NT2/D1 (cell line): ENCODE measurements around the gene SH3BP5.

Experiments
- DNase-seq: peaks from one replicate; pipeline ENCODE4 v3.0.0-alpha.2; 2011; ENCODE audit warnings: low read depth, low spot score
- H3K27me3 ChIP-seq: 2 replicates; pipeline ENCODE4 v1.6.0; 2011; ENCODE audit warnings: mild to moderate bottlenecking; ENCODE audit not compliant: insufficient read length, insufficient read depth
- H3K36me3 ChIP-seq: 2 replicates; pipeline ENCODE4 v1.6.1; 2011; ENCODE audit warnings: mild to moderate bottlenecking, low read length, mixed read lengths; ENCODE audit not compliant: insufficient read depth, insufficient read length
- H3K4me1 ChIP-seq: 2 replicates; pipeline ENCODE4 v1.5.1; 2011; ENCODE audit not compliant: insufficient read depth, insufficient read length
- H3K4me3 ChIP-seq: 2 replicates; pipeline ENCODE4 v1.5.1; 2011; ENCODE audit warnings: low read depth; ENCODE audit not compliant: insufficient read length
- H3K9ac ChIP-seq: 2 replicates; pipeline ENCODE4 v1.6.0; 2011; ENCODE audit warnings: low read depth; ENCODE audit not compliant: insufficient read length
- H3K9me3 ChIP-seq: 2 replicates; pipeline ENCODE4 v1.5.1; 2011; ENCODE audit warnings: mild to moderate bottlenecking, low read length; ENCODE audit not compliant: insufficient read depth
- SUZ12 ChIP-seq: IDR thresholded peaks from 2 replicates; pipeline ENCODE4 v1.6.1; 2011; ENCODE audit not compliant: insufficient read length, insufficient read depth; ENCODE audit errors: extremely low read depth
- YY1 ChIP-seq: IDR thresholded peaks from 2 replicates; pipeline ENCODE4 v1.6.1; 2011; ENCODE audit not compliant: insufficient read length, insufficient read depth
- ZNF274 ChIP-seq: IDR thresholded peaks from 2 replicates; pipeline ENCODE4 v1.6.1; 2011; ENCODE audit warnings: mild to moderate bottlenecking, low read depth, low read length

Gene SH3BP5

GRCh38 chr3:15323063-15323462 lies 9.3 kb downstream of the SH3BP5 start:
- Histone ChIP-seq H3K27me3 (no peaks in the 10 kb centered on the region), H3K9me3 (no peaks in the 10 kb centered on the region), H3K4me1 (peaks cover 6% of the 10 kb centered on the region), H3K4me3 (no peak overlapping the region), H3K9ac (no peak overlapping the region), H3K36me3 (peaks cover 13% of the 10 kb centered on the region)
- no peak for TF ChIP-seq ZNF274
- no peak for TF ChIP-seq YY1
- TF ChIP-seq SUZ12: no peak
- DNase-seq: no peak

DNA sequence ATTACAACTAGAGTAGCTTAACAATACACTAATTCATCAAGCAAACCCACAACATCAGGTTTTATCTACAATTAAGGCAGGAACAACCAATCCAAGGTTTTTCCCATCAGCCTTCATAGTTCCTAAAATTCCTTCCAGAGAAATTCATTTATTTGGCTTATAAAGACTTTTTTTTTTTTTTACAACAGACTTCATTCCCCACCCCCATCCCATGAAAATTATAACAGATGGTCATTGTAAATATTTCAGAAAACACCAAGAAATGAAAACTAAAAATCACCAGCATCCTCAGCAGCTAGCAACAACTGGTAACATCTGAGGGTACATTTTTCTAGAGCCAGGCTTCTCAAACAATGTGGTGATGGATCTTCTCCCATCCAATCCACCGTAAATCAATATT lies 11.0 kb downstream of the SH3BP5 start:
- Histone ChIP-seq H3K9me3 (no peaks in the 10 kb centered on the region), H3K4me1 (peaks cover 3% of the 10 kb centered on the region), H3K9ac (no peak overlapping the region), H3K4me3 (no peak overlapping the region), H3K36me3 (no peaks in the 10 kb centered on the region), H3K27me3 (no peaks in the 10 kb centered on the region)
- no peak for DNase-seq
- TF ChIP-seq YY1: no peak
- no peak for TF ChIP-seq ZNF274
- TF ChIP-seq SUZ12: no peak

DNA sequence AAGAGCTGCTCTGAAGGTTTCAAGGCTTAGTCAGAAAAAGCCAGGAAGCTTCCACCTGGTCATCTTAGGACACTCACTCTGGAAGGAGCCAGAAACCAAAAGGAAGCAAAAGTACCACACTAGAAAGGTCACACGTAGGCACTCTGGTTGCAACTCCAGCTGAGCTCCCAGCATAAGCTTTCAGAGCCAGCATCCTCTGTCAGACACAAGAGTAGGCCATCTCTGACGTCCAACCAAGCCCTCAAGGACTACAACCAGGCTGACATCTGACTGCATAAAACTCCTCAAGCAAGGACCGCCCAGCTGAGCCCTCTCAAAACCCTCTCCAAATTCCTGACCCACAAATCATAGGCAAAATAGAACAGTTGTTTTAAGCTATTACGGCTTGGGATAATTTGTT lies 12.8 kb downstream of the SH3BP5 start:
- TF ChIP-seq YY1 (no peak), SUZ12 (no peak), ZNF274 (no peak)
- Histone ChIP-seq H3K4me3 (no peak overlapping the region), H3K9me3 (no peaks in the 10 kb centered on the region), H3K27me3 (no peaks in the 10 kb centered on the region), H3K4me1 (peaks cover 4% of the 10 kb centered on the region), H3K9ac (no peak overlapping the region), H3K36me3 (no peaks in the 10 kb centered on the region)
- no peak for DNase-seq

DNA sequence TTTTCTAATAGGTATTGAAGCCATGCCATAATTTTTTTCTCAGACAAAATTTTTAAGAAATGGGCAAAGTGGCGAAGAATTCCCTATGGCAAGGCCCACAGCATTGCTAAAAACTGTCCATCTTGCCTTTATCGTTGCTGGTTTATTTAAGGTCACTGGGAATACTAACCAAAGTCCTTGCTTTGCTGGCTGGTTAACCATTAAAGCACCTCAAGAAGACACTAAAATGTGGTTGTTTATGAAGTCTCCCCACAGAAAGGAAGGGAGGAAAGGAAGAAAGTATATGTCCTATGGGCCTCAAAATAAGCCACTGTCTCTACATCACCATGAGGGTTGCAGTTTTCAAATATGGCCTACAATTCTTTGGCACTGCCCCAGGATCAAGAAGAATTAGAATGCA lies 13.2 kb downstream of the SH3BP5 start:
- no peak overlapping the region for H3K4me3 ChIP-seq
- H3K4me1 ChIP-seq: peaks cover 5% of the 10 kb centered on the region
- TF ChIP-seq YY1: no peak
- no peak for TF ChIP-seq ZNF274
- no peak for TF ChIP-seq SUZ12
- no peak overlapping the region for H3K9ac ChIP-seq
- H3K27me3 ChIP-seq: no peaks in the 10 kb centered on the region
- H3K9me3 ChIP-seq: no peaks in the 10 kb centered on the region
- no peak for DNase-seq
- H3K36me3 ChIP-seq: no peaks in the 10 kb centered on the region

DNA sequence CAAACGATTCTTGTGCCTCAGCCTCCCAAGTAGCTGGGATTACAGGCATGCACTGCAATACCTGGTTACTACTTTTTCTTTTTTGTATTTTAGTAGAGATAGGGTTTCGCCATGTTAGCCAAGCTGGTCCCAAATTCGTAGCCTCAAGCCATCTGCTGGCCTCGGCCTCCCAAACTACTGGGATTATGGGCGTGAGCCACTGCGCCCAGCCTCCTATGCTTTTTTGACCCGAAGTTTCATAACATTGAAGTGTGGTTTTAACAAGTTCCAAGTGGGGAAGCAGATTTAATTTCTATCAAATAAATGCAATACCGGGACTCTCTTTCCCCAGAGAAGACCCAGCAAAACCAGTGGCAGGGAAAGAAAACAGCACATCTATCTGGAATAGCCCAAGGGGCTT lies 13.7 kb downstream of the SH3BP5 start:
- DNase-seq: no peak
- no peak for TF ChIP-seq SUZ12
- TF ChIP-seq YY1: no peak
- TF ChIP-seq ZNF274: no peak
- Histone ChIP-seq H3K9me3 (no peaks in the 10 kb centered on the region), H3K4me3 (no peak overlapping the region), H3K27me3 (no peaks in the 10 kb centered on the region), H3K36me3 (no peaks in the 10 kb centered on the region), H3K4me1 (peaks cover 8% of the 10 kb centered on the region), H3K9ac (no peak overlapping the region)

DNA sequence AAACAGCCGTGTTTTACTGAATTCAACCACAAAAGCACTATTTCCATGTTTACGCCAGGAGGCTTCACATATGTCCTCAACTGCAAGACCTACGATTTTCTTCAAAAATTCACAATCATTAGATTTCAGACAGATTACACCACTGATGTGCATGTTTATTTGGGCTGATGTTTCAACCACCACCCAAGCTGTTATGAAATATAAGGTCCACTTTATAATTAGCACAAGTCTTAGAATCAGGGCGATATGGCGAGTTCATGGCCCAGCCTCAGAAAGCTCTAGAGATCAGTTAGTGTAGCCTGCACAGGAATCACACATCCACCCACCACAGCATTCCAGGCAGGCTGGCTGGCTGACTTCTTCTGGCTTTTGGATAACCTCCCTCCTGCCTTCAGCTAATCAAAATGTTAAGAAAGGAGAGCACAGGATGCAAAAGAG lies 15.4 kb downstream of the SH3BP5 start:
- no peaks in the 10 kb centered on the region for H3K36me3 ChIP-seq
- no peak overlapping the region for H3K4me3 ChIP-seq
- DNase-seq: no peak
- no peaks in the 10 kb centered on the region for H3K27me3 ChIP-seq
- no peak overlapping the region for H3K9ac ChIP-seq
- TF ChIP-seq ZNF274 (no peak), YY1 (no peak), SUZ12 (no peak)
- peaks cover 10% of the 10 kb centered on the region for H3K4me1 ChIP-seq
- no peaks in the 10 kb centered on the region for H3K9me3 ChIP-seq

DNA sequence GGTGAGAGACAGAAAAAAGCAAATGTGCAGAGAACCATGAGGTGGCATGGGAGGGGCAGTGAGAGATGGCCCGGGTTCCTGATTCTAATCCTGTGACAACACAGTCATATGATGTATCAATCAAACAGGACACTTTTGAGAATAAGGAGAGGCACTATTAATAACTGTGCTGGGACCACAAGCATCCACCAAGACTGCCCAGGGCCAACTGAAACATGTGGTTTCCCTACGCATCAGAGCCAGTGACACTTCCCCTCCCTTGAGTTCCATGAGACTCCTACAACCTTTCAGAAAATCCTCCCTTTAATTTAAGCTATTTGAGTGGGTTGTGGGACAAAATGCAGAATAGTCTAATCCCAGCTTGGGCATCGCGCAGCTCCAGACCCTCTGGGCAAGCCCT lies 17.4 kb downstream of the SH3BP5 start:
- H3K36me3 ChIP-seq: no peaks in the 10 kb centered on the region
- no peak overlapping the region for H3K9ac ChIP-seq
- peaks cover 10% of the 10 kb centered on the region for H3K4me1 ChIP-seq
- no peaks in the 10 kb centered on the region for H3K9me3 ChIP-seq
- H3K27me3 ChIP-seq: no peaks in the 10 kb centered on the region
- H3K4me3 ChIP-seq: no peak overlapping the region
- DNase-seq: no peak
- TF ChIP-seq ZNF274: no peak
- TF ChIP-seq SUZ12: no peak
- TF ChIP-seq YY1: no peak
